Activated CD4-positive, alpha-beta T cell treated with anti-CD3 and anti-CD28 coated beads for 4 hours (primary cell): ENCODE data around the gene SLC6A16.
"Not testable (repeated sequence)": the region's sequence is repeated elsewhere in the genome, so short reads cannot be mapped to it uniquely, and the experiment has no call there.

Source experiments
- DNase-seq, 2 donors: peaks; one replicate each; pipeline ENCODE4 v3.0.0-alpha.2; 2020

SLC6A16 gene

GRCh38 chr19:49324801-49325576 lies at the start of gene SLC6A16:
Gene SLC6A16 (minus strand): TSS chr19:49325191. CDS start chr19:49311347, 13,844 bp downstream.
- DNase-seq = no peak

- DNase-seq = not testable (repeated sequence)
Measured at GRCh38 chr19:49373174-49373573, 48.2 kb upstream of the SLC6A16 start.

GRCh38 chr19:49371184-49371583 lies 46.2 kb upstream of the SLC6A16 start:
- no peak for DNase-seq

- no peak for DNase-seq
Measured at GRCh38 chr19:49368711-49369358, 43.8 kb upstream of the SLC6A16 start.

- DNase-seq = no peak
Measured at GRCh38 chr19:49366110-49366509, 41.1 kb upstream of the SLC6A16 start.

GRCh38 chr19:49364083-49364737 lies 39.2 kb upstream of the SLC6A16 start:
- DNase-seq = no peak

GRCh38 chr19:49363268-49364082 lies 38.5 kb upstream of the SLC6A16 start, which contains the start of gene DKKL1:
Gene DKKL1 (plus strand): TSS chr19:49363877. CDS start chr19:49363999, 122 bp downstream.
- DNase-seq = peak; percentile 45 to 48

GRCh38 chr19:49362929-49363267 lies 37.9 kb upstream of the SLC6A16 start:
- DNase-seq = no peak

- DNase-seq = no peak
Measured at GRCh38 chr19:49362048-49362928, 37.3 kb upstream of the SLC6A16 start, which contains the start of gene TEAD2. Gene TEAD2 (minus strand): TSS chr19:49362416. CDS start chr19:49360075, 2,341 bp downstream.

- no peak for DNase-seq
Measured at GRCh38 chr19:49361438-49362047, 36.6 kb upstream of the SLC6A16 start.

- no peak for DNase-seq
Measured at GRCh38 chr19:49359851-49360820, 35.1 kb upstream of the SLC6A16 start.

- no peak for DNase-seq
Measured at GRCh38 chr19:49357186-49357585, 32.2 kb upstream of the SLC6A16 start.

GRCh38 chr19:49356382-49356781 lies 31.4 kb upstream of the SLC6A16 start:
- DNase-seq = no peak

GRCh38 chr19:49355909-49356353 lies 30.9 kb upstream of the SLC6A16 start:
- no peak for DNase-seq

GRCh38 chr19:49349567-49349966 lies 24.6 kb upstream of the SLC6A16 start:
- DNase-seq = no peak

- DNase-seq = no peak
Measured at GRCh38 chr19:49348305-49349189, 23.6 kb upstream of the SLC6A16 start.

- DNase-seq = no peak
Measured at GRCh38 chr19:49347835-49348234, 22.8 kb upstream of the SLC6A16 start.

GRCh38 chr19:49347191-49347590 lies 22.2 kb upstream of the SLC6A16 start:
- no peak for DNase-seq
